ELR (cell line): Measurements from ENCODE around the gene ECHDC1.
"Not testable (repeated sequence)": the region's sequence is repeated elsewhere in the genome, so short reads cannot be mapped to it uniquely, and the experiment has no call there.

Experiments
- DNase-seq: peaks from one replicate; pipeline ENCODE4 v3.0.0-alpha.2; 2015; ENCODE audit warnings: low read depth

The ECHDC1 gene, protein sequence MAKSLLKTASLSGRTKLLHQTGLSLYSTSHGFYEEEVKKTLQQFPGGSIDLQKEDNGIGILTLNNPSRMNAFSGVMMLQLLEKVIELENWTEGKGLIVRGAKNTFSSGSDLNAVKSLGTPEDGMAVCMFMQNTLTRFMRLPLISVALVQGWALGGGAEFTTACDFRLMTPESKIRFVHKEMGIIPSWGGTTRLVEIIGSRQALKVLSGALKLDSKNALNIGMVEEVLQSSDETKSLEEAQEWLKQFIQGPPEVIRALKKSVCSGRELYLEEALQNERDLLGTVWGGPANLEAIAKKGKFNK

GRCh38 chr6:127342946-127343808 lies at the start of gene ECHDC1:
TSS of gene ECHDC1 (minus strand) at chr6:127343609. CDS start at chr6:127331028, 12,581 bp downstream.
- peak; percentile 83 for DNase-seq

DNA sequence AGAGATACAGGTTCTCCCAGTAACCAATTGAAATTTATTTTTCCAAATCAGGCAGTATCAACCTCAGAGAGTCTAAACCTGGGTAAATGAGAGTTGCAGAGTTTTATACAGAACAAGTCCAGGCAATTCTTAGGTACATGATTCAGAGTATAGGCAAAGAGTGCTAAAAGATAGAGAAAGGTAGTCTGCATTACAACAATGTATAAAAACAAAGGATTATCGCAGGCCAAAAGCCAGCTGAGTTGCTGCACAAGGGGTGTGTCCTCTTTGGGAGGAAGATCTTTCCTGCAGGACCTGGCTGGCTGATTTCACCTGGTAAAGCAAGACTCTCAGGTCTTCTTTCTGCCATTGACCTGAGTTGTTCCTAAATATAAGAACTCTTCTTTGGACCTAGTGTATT lies 48.9 kb upstream of the ECHDC1 start:
- DNase-seq, result no peak

- no peak for DNase-seq
These were observed 47.9 kb upstream of the ECHDC1 start for GRCh38 chr6:127391094-127391953.

DNA sequence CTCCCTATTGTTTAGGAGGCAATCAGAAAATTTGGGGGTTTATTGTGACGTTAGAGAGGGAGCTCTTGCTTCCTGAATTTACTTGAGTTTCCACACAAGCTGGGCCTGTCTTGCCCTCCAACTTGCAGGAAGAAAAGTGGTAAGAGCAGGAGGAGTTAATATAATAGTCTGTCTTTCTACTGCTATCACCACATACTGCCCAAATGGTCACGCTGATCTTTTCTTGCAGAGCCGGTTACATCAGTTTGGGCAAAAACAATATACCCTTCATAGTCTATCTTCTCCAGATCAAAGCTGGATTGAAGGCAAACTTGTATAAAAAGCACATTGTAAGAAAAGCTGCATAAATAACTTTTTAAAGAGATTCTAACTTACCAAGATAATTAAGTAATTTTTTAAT lies 46.3 kb upstream of the ECHDC1 start:
- DNase-seq, result no peak

- no peak for DNase-seq
These were observed 42.4 kb upstream of the ECHDC1 start for GRCh38 chr6:127385668-127386430.

- DNase-seq, result not testable (repeated sequence)
These were observed 41.4 kb upstream of the ECHDC1 start for GRCh38 chr6:127384848-127385247.

- no peak for DNase-seq
These were observed 40.6 kb upstream of the ECHDC1 start for GRCh38 chr6:127383988-127384387.

- no peak for DNase-seq
These were observed 39.0 kb upstream of the ECHDC1 start for GRCh38 chr6:127382413-127382812.

GRCh38 chr6:127381384-127381783 lies 38.0 kb upstream of the ECHDC1 start:
- no peak for DNase-seq

DNA sequence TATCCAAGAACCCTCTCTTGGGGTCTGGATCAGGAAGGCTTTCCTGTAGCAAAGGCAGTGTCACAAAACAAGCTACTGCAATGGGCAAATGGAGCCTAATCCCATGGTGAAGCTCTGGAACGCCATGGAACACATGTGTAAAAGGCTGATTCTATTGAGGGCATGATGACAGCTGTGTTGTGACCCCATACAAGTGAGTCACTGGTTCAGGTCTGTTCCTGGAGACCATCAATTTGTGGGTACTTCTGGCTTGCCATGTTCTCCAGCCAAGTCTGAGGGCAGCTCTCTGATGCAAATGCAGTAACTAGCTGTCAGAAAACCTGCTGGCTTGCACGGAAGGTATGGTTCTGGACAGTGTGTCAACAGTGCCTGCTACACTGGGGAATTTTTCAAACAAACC lies 33.3 kb upstream of the ECHDC1 start:
- no peak for DNase-seq

GRCh38 chr6:127367023-127367375 lies 23.6 kb upstream of the ECHDC1 start:
- DNase-seq, result peak; percentile 28

DNA sequence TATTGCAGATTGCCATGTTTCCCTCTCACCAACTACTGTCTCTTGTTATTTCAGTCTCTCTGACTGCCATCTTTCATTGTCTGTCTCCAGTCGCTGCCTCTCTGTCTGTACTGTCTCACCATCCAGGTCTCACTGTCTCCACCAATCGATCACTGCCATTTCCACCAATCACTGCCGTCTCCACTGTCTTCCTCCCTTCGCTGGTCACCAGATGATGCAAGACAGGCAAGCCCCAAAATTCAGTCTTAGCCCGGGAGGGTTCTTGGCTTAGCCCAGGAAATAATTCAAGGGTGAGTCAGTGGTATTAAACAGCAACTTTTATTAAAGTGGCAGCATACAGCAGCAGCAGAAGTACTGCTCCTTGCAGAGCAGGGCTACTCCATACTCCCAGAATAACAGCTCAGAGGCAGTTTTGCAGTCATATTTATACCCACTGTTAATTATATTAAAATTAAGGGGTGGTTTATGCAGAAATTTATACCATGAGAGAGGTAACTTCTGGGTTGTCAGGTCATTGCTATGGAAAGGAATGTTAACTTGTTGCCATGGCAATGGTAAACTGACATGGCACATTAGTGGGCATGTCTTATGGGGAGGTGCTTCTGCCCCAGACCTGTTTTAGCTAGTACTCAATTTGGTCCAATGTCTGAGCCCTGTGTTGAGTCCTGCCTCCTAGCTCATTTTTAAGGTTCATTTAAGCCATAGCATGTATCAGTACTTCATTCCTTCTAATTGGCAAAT lies 23.0 kb upstream of the ECHDC1 start:
- DNase-seq, result peak; percentile 97

GRCh38 chr6:127365874-127366273 lies 22.5 kb upstream of the ECHDC1 start:
- DNase-seq, result no peak

GRCh38 chr6:127352524-127352923 lies 9.1 kb upstream of the ECHDC1 start:
- DNase-seq, result no peak

DNA sequence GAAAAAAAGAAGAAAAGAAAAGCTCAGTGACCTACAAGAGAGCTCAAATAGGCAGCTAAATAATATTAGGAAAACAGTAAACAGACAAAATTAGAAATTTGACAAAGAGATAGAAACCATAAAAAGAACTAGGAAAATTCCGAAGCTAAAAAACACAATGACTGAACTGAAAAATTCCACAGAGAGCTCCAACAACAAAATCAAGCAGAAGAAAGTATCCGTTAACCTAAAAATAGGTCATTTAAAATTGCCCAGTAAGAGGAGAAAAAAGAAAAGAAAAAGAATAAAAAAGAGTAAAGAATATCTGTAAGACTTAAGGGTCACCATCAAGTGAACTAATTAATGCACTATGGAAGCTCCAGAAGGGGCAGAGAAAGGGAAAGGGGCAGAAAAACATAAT lies 6.6 kb upstream of the ECHDC1 start:
- DNase-seq, result no peak

DNA sequence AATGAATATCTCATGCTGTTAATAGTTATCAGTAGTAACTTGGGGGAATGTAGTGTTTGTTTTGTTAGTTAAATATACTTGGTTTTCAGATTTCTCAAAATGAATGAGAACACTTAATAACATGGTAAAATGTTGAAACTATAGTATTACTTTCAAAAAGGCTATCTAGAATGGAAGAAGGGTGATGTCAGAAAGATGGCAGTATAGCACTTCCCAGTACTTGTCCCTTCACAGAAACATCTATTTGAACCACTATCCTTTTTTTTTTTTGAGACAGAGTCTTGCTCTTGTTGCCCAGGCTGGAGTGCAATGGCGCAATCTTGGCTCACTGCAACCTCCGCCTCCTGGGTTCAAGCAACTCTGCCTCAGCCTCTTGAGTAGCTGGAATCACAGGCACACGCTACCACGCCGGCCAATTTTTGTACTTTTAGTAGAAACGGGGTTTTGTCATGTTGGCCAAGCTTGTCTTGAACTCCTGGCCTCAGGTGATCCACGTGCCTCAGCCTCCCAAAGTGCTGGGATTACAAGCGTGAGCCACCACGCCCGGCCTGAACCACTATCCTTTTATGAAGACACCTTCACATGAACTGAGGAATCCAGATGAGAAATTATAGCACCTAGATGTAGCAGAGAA lies 4.7 kb upstream of the ECHDC1 start:
- DNase-seq, result no peak

GRCh38 chr6:127347178-127347577 lies 3.8 kb upstream of the ECHDC1 start:
- DNase-seq, result no peak

DNA sequence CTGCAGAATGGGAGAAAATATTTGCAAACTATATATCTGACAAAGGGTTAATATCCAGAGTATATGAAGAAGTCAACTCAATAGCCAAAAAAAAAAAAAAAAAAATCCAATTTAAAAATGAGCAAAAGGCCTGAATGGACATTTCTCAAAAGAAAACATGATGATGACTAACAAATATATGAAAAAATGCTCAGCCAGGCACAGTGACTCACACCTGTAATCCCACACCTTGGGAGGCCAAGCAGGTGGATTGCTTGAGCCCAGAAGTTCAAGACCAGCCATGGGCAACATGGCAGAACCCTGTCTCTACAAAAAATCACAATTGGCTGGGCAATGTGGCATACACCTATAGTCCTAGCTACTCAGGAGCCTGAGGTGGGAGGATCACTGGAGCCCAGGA lies 2.1 kb upstream of the ECHDC1 start:
- DNase-seq, result peak; percentile 23

DNA sequence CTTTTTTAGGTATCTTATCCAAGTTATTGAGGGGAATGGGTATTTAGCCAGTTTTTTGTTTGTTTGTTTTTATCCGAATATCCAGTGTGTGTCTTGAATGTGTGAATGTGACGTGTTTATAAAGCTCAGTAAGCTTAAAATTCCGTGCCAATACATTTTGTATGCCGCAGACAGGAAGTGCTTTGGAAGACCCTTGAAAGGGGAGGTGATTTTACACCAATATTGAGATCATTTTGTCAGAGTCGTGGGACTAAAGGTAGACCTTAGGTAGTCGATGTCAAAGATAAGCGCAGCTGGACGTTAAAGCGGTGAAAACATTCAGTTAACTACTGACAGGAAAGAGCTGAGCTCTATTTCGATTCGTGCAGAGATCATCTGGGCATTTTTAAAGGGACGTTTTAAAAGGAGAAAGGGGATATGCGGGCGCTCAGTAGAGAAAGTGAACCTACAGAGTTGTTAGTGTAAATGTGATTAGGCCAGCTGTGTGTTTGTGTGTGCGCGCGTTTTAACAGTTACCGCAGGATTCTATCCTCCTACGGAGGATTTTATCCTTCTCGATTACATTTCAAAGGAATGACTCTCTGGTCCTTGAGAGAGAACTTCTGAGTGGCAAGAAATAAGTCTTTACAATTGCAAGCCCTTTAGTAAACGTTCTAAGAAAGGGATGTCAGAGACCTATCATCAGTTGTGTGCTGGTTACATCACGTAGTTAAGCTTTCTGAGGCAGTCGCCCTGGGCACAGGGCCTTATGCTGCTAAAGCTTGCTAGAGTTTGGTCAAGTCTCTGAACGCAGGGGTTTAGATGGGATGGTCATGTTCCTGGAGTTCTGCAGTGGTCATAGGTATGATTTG lies 625 bp upstream of the ECHDC1 start:
- DNase-seq, result peak; percentile 41
